ENCODE measurements around the gene GULP1. TPM values are rescaled to one million over a fixed set of nuclear protein-coding genes. Genes with fewer than 3 reads are reported as not detected.

GULP1 gene

DNA sequence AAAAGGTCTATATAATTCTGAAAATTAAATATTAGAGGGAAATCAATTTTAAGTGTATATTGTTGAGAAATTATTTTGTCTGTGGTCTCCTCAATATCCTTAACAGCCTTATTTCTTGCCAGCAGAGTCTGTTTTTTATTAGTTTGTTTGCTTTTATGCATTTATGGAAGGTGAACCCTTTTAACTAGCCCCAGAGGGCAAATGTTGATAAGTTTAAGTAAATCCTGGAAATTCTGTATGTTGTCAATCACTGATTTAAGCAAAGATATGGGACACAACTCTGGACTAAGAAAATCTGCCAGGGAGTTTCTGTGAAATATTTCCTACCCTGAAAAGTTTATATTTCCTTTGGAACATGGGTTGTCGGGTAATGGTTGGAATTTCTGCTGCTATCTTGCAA lies 343.0 kb downstream of the GULP1 start:
- Histone ChIP-seq H3K4me1 (ENCODE audit: control insufficient read depth in 2 of 2, insufficient read depth in 1 of 2, low read depth in 1 of 2, low read length in 2 of 2) (peaks cover 1 to 6% of the 10 kb centered on the region in 2 donors), H3K14ac (ENCODE audit: low read length) (no peak overlapping the region), H3K36me3 (replicated peaks in 1 of 2; ENCODE audit: control insufficient read depth in 2 of 2, insufficient read depth in 2 of 2, low read length in 2 of 2) (no peaks in the 10 kb centered on the region), H3K23ac (ENCODE audit: low read depth, low read length, poor library complexity) (no peak overlapping the region), H3K27me3 (ENCODE audit: control insufficient read depth in 3 of 3, insufficient read depth in 3 of 3, low read depth in 1 of 3, low read length in 3 of 3) (no peaks in the 10 kb centered on the region), H2BK120ac (ENCODE audit: low read depth, low read length) (no peak overlapping the region), H3K4me3 (ENCODE audit: low read length in 2 of 2) (no peak overlapping the region), H2BK5ac (ENCODE audit: low read length) (no peak overlapping the region), H2AK5ac (ENCODE audit: low read depth, low read length) (no peak overlapping the region), H3K27ac (replicated peaks; ENCODE audit: low read length) (no peak overlapping the region), H3K18ac (ENCODE audit: low read length) (no peak overlapping the region), H3K79me1 (ENCODE audit: low read depth, low read length) (no peaks in the 10 kb centered on the region), H3K4me2 (ENCODE audit: insufficient read depth, low read length, poor library complexity, severe bottlenecking) (no peak overlapping the region), H4K91ac (ENCODE audit: low read depth, low read length, poor library complexity) (no peak overlapping the region), H2BK15ac (ENCODE audit: low read length) (no peak overlapping the region), H2AFZ (ENCODE audit: low read length) (no peak overlapping the region), H3K9ac (ENCODE audit: low read depth, low read length, poor library complexity) (no peak overlapping the region), H3K4ac (ENCODE audit: low read length) (no peak overlapping the region), H2BK12ac (ENCODE audit: low read length) (no peak overlapping the region), H4K8ac (ENCODE audit: low read depth, low read length) (no peak overlapping the region), H3K9me3 (replicated peaks in 1 of 2; ENCODE audit: control insufficient read depth in 2 of 2, insufficient read depth in 1 of 2, low read depth in 1 of 2, low read length in 2 of 2) (no peaks in the 10 kb centered on the region)
- WGBS, 2 donors (ENCODE audit: extremely low coverage in 2 of 2, insufficient read length in 2 of 2, insufficient replicate concordance in 1 of 2) = no CpG with 5 or more reads among the region's 1 CpG
- DNase-seq (ENCODE audit: low spot score) = no peak

Small RNA genes within 50 kb of the gene (small RNA-seq; reads per million reads assigned to genes)
- gene MIR561 (ENCODE audit: insufficient read depth) = 197 reads per million, percentile 97 among the genes with 10 or more reads in this experiment
- not detected for gene RNA5SP114 (ENCODE audit: insufficient read depth)

Measured in neuronal stem cell (in vitro differentiated cells).